ENCODE data around the gene ZNF700.
A peak's percentile ranks its signal among the peaks of the same experiment; 100 is the strongest.
"Not testable (repeated sequence)": the region's sequence is repeated elsewhere in the genome, so short reads cannot be mapped to it uniquely, and the experiment has no call there.

ZNF700 gene

DNA sequence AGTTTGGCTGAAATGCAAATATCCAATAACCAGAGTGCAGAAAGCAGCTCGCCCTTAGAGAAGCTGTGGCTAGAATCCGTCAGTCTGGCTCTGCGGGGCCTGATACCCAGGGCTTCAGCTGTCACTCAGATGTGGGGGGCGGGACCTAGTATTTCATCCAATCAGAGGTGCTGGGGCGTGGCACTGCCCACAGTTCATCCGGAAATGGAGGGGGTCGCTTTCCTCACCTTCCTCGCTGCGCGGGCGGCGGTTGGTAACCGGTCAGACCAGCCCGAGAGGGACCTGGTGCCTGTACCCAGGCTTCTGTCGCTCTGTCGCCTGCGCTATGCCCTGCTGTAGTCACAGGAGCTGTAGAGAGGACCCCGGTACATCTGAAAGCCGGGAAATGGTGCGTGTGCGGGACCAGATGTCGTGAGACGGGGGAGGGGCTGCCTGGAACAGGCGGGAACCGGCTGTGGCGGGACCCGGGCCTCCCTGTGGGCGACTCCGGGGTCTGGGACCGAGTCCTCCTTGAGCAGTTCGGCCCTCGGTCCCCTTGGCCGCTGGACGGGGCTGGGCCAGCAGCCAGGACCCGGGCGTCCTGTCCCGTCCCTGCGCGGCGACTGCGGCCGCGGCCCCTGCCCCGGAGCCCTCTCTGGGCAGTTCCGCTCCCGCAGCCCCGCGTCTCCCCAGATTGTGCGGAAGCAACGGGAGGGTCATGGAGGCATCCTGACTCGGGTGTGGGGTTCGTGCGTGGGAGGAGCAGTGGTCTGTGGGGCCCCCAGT is at the start of gene ZNF700:
Gene ZNF700 (plus strand): TSS at position 222 of the 765 bp plus-strand sequence. CDS start 104 bp downstream, at position 326.
- peak; percentile 95 for DNase-seq

DNA sequence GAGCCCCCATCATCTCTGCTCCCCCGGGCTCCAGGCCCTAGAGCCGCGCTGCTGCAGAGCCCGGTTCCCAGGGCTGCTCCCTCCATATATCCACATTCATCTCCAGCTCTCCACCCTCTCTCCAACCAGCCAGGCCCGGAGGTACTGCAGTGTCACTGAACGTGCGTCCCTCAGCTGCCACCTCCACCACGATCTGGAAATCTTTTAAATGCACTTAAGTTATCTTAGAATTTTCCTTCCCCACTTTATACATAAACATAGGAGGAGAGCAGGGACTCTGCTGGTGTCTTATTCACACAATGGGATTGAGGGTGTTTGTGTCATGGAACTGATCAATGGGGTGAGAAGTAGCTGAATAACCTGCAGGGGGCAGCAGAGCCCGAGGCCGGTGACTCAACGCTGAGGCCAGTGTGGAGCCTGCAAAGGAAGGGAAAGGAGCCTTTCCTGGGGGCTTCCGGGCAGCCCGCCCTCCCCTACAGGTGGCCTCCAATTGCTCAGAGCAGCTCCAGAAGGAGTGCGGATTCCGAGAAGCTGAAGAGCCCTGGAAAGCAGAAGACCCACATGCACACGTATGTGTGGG is 45.1 kb upstream of the ZNF700 start:
- DNase-seq = not testable (repeated sequence)

DNA sequence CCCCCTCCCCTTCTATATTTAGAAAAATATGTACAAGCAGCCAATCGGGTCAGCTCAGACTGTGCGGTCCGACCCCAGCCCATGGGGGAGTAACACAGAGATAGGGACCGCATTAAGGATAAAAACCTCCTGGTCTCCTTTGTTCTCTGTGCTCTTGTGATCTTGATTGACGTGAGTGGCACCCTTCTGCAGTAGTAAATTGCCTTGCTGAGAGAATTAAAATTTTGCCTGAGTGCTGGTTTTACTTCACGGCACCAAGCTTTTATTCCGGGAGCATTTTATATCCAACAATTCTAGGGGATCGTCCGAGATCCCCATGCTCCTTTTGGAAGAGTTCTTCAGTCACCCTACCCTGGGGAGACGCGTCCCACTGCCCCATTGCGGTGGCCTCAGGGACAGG is 44.3 kb upstream of the ZNF700 start:
- no peak for DNase-seq

DNA sequence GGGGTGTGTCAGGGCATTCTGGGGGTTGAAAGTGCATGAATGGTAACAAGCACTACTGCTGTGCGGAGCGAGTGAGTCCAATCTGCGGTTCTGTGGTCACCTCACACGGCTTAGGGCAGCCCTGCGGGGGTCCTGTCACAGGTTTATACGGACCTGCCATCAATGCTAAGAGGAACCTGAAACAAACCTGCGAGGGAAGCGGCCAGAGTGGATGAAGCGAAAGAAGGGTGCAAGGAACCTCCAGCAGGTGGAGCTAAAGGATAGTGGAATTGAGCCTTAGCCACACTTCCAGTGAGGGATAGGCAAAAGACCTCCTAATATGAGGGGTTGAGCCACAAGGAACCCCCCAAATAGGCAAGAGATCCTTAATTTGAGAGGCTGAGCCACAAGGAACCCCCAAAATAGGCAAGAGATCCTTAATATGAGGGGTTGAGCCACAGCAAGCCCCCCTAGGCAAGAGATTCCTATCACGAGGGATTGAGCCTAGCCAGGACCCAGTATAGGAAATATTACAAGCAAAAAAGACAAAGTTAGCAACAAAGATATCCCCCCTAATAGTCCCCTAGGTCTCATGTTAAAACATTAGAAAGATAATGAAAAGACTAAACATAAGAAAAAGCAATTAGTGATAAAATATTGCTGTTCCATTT is 43.6 kb upstream of the ZNF700 start:
- peak; percentile 61 for DNase-seq

DNA sequence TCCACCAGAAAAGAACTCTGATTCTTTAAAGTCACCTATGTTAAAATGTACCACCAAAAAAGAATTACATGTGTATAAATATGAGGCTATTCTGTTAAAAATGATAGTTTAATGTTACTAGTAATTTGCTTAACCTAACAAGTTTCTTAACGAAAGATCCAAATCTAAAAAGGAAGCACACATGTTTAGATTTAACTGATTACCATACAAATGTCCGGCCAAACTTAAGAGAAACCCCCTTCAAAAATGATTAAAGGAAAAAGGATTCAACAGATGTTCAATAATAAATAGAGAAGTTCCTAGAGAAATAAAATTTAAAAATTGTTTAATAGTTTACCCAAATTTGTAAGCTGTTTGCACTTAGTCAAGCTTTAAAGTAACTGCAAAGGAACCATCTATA is 42.3 kb upstream of the ZNF700 start:
- DNase-seq = no peak

DNA sequence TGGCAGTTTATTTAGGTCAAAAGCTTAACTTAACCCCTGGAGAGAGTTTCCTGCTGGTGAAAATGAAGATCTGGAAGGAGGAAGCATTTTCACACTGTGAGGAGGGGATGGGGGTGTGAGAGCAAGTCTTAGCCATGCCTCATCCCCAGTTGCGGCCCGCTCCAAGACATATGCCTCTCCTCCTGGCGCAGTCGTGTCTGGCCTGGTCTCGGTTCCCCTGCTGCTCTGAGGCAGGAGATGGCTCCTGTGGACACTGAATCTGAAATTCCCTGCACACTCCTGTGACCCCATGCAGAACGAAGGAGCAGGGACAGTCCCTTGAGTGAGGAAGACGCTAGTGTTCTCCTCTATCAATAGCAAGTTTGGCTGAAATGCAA is 37.7 kb upstream of the ZNF700 start:
- DNase-seq = no peak

DNA sequence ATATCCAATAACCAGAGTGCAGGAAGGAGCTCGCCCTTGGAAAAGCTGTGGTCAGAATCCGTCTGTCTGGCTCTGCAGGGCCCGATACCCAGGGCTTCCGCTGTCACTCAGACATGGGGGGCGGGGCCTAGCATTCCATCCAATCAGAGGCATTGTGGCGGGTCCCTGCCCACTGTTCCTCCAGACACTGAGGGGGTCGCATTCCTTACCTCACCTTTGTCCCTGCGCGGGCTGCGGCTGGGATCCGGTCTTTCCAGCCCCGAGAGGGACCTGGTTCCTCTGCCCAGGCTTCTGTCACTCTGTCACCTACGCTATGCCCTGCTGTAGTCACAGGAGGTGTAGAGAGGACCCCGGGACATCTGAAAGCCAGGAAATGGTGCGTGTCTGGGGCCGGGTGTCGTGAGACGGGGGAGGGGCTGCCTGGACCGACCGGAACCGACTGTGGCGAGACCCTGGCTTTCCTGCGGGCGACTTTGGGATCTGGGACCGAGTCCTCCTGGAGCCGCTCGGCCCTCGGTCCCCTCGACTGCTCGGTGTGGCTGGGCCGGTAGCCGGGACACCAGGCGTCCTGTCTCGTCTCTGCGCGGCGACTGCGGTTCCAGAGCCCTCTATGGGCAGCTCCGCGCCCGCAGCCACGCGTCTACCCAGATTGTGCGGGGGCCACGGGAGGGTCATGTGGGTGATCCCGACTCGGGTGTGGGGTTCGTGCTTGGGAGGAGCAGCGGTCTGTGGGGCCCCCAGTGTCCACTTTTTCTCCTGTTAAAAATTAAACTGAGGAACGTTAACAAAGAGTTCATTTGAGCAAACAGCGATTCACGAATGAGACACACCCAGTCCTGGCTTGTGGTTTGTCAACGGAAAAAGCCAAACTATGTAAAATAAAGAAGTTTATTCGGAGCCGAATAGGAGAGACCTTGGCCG is 37.0 kb upstream of the ZNF700 start, which contains the start of gene ZNF69:
Gene ZNF69 (plus strand): TSS at position 172 of the 921 bp plus-strand sequence. CDS start 142 bp downstream, at position 314.
- peak; percentile 28 for DNase-seq

DNA sequence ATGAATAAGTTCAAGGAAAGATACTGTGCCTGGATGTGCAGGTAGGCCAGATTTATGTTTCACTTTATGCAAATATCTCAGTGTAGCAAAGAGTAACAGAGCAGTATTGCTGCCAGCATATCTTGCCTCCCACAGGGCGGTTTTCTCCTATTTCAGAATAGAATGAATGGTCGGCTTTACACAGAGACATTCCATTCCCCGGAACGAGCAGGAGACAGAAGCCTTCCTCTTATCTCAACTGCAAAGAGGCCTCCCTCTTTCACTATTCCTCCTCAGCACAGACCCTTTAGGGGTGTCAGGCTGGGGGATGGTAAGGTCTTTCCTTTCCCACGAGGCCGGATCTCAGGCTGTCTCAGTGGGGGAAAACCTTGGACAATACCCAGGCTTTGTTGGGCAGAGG is 35.0 kb upstream of the ZNF700 start:
- DNase-seq = not testable (repeated sequence)

DNA sequence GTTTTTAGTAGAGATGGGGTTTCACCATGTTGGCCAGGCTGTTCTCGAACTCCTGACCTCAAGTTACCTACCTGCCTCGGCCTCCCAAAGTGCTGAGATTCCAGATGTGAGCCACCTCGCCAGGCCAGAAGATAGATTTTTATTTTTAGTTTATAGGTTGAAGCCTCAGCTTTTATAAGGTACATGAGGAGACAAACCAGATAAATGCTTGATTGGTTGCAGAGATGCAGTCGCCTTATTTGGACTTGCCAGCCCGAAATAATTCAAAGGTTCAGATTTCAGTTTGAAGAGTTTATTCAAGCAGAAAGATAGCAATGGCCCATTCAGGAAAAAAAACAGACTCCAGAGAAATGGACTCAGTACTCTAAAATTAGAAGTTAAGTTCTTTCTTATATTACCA is 34.3 kb upstream of the ZNF700 start:
- no peak for DNase-seq

DNA sequence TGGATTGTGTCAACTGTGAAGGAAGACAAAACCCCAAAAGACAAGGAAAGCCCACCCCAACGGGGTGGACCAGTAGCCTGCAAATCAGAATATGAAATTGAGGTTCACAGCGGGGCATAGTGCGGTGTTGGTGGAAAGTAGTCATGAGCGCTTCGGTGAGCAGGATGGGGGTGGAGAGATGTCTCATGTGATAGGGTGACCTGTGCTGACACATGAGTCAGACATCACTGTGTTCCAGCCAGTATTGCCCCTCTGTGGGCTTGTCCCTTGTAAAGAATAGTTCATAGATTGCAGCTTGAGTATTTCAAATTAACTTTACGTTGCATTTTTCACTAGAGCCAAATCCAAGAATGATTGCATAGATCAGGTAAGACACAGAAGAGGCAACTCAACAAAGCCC is 30.1 kb upstream of the ZNF700 start:
- DNase-seq = no peak

DNA sequence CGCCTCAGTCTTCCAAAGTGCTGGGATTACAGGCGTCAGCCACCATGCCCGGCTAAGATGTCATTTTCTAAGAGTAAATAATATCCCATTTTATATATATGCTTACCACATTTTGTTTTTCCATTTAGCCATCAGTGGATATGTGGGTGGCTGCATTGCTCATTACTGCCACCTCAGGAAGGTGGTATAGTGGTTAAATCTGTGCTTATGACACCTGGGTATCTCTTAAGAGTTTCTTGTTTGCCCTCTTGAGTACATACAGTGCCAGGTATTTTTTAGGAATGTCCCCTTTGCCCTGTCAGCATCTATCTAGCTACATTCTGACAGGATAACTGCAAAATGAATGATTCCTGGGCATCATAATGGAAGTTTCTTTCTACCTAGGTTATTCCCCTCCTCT is 22.7 kb upstream of the ZNF700 start:
- no peak for DNase-seq

DNA sequence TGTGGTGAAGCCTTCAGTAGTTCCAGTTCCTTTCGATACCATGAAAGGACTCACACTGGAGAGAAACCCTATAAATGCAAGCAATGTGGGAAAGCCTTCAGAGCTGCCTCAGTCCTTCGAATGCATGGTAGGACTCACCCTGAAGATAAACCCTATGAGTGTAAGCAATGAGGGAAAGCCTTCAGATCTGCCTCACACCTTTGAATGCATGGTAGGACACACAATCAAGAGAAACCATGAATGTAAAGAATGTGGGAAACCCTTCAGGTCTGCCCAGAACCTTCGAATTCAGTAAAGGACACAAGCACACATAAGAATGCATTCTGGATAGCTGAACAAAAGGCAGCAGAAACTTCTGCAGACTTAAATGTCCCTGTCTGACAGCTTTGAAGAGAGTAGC is 19.0 kb upstream of the ZNF700 start:
- no peak for DNase-seq

DNA sequence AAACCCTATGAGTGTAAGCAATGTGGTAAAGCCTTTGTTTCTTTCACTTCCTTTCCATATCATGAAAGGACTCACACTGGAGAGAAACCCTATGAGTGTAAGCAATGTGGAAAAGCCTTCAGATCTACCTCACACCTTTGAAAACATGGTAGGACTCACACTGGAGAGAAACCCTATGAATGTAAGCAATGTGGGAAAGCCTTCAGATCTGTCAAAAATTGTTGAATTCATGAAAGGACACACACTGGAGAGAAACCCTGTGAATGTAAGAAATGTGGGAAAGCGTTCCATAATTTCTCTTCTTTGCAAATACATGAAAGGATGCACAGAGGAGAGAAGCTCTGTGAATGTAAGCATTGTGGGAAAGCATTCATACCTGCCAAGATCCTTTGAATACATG is 13.0 kb upstream of the ZNF700 start:
- DNase-seq = not testable (repeated sequence)

DNA sequence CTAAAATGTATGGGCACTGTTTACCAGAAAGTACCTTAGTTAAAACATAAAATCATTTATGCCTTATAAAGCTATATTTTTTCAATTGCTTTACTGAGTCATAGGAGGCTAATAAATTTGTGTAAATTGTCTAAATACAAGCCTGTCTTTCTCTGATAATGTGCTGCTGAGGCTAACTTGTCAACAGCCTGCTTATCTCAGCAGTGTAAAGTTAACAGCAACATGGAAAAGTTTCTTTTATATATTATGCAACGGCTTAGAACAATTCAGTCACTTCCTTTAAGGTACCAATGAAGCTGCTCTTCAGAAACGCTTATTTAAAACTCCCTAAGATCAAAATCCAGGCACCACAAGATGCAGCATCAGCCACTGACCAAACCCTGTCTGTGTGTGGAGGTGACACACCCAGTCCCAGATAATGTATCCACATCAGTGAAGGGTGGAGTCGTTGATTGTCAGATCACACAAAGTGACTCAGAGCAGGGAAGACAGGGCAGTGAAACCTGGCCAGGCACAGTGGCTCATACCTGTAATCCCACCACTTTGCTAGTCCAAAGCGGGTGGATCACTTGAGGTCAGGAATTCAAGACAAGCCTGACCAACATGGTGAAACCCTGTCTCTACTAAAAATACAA is 10.4 kb upstream of the ZNF700 start:
- not testable (repeated sequence) for DNase-seq

DNA sequence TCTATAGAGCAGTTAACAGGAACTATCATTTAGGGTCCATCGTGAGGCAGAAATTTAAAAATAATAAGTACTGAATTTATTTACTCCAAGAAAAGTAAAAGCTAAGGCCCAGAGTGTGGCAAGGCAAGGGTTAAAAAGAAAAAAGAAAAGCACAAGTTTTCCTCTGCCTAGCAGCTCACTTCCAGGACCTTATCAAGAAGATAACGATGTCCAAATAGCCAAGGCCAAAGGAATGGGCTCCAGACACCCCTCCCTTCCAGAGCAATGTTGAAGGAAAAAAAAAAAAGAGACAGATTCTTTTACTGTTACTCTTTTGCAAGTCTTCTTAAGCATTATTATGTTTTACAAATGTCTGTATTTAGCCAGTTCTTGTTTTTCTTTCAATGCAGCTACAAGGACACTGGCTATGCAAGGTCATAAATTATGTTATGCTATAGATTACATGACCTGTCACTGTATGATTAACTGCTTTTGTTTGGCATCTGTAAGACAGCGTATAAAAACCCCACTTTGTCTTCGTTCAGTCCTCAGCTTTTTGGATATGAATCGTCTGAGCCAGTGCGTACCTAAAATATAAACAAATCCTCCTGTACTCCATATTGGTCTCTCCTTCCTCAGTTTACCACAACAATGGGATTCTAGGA is 2.9 kb upstream of the ZNF700 start:
- no peak for DNase-seq

DNA sequence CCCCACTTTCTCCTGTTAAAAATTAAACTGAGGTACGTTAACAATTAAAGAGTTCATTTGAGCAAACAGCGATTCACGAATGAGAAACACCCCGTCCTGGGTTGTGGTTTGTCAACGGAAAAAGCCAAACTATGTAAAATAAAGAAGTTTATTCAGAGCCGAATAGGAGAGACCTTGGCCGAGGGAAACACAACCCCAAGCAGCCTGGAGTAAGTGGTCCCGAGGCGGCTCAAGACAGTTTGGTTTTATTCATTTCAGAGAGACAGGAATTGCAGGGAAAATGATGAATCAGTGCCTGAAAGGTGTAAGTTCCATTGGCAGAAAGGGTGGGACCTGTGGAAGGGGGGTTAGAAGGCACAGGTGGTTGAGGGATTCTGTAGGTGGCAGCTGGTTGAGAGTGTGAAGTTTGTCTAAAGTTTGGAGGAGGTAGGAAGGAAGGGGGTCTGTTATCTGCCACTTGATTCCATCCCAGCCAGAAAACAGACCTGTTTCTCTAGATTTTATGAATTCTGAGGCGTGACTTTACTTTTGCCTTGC is 812 bp downstream of the ZNF700 start:
- not testable (repeated sequence) for DNase-seq

DNA sequence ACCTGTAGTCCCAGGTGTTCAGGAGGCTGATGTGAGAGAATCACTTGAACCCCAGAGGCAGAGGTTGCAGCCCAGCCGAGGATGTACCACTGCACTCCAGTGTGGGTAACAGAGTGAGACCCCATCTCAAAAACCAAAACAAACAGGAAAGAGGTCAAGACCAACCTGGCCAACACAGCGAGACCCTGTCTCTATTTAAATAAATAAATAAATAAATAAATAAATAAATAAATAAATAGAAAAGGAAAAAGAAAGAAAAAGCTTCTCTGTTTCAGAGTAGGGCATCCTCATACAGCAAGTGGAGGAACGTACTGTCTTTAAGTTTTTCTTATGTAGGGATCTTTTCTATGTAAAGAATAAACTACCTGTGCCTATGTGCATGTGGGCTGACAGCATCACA is 2.3 kb downstream of the ZNF700 start:
- no peak for DNase-seq

DNA sequence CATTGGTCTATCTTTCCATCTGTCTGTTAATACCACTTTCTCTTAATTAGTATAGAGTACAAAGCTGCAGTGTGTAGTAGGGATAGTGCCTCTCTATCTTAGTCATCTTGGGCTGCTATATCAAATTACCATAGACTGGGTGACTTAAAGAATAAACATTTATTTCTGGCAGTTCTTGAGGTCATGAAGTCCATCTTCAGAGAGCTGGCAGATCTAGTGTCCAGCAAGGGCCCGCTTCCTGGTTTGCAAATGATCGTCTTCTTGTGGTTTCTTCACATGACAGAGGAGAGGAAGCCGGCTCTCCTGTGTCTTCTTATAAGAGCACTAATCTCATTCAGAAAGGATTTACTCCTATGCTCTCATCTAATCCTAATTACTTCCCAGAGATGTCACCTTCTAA is 6.1 kb downstream of the ZNF700 start:
- no peak for DNase-seq

DNA sequence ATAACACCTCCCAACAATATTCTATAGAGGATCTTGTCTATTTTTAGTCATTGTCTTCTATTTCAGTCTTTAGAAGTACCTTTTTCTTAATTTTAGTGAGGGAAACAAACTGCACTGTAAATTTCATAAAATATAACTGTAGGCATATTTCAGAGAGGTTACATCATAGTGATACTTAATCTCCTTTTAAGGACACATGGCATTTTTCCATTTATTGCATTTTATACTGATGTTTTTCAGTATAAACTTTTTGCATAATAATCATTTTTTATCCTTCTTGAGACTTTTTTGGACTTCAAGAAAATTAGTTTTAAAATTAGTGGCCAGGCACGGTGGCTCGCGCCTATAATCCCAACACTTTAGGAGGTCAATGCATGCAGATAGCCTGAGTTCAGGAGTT is 6.6 kb downstream of the ZNF700 start:
- DNase-seq = no peak

DNA sequence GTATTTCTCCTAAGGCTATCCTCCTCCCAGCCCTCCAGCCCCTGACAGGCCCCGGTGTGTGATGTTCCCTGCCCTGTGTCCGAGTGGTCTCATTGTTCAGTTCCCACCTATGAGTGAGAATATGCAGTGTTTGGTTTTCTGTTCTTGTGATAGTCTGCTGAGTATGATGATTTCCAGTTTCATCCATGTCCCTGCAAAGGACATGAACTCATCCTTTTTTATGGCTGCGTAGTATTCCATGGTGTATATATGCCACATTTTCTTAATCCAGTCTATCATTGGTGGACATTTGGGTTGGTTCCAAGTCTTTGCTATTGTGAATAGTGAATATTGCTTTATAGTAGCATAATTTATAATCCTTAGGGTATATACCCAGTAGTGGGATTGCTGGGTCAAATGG is 10.9 kb downstream of the ZNF700 start:
- DNase-seq = not testable (repeated sequence)

DNA sequence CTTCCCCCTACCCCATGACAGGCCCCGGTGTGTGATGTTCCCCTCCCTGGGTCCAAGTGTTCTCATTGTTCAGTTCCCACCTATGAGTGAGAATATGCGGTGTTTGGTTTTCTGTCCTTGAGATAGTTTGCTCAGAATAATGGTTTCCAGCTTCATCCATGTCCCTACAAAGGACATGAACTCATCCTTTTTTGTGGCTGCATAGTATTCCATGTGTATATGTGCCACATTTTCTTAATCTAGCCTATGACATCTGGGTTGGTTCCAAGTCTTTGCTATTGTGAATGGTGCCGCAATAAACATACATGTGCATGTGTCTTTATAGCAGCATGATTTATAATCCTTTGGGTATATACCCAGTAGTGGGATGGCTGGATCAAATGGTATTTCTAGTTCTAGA is 13.5 kb downstream of the ZNF700 start:
- not testable (repeated sequence) for DNase-seq

Measured in NCI-H1092 treated with DMSO at 0.1 percent for 48 hours (cell line).